B cell (primary cell): Measurements from ENCODE around the gene CDK8. TPM values are rescaled to one million over a fixed set of nuclear protein-coding genes. Genes with fewer than 3 reads are reported as not detected.

ENCODE experiments used
- ATAC-seq: fragments of 200-7000 bp; cut with Tn5 transposase; one replicate; pipeline ENCODE4 v1.10.0; 2021; ENCODE audit warnings: low read depth, mild to moderate bottlenecking, moderate number of reproducible peaks, moderate library complexity
- CTCF ChIA-PET: fragments of 350-600 bp; sonication (Branson Sonifier 250); formaldehyde crosslinking; loops from one replicate; lab custom pipeline; 2021; ENCODE audit warnings: antibody characterized with exemption, inconsistent platforms; lab: Charles Lee
- POLR2A ChIA-PET: fragments of 350-600 bp; sonication (Branson Sonifier 250); formaldehyde crosslinking; loops from one replicate; lab custom pipeline; 2021; ENCODE audit warnings: antibody characterized with exemption; lab: Charles Lee
- DNase-seq: peaks from one replicate; pipeline ENCODE4 v3.0.0; 2013
- H2AFZ ChIP-seq: 2 replicates; pipeline ENCODE4 v1.6.1; 2012; ENCODE audit warnings: mild to moderate bottlenecking, low read depth, low read length; ENCODE audit not compliant: insufficient read depth, poor library complexity, severe bottlenecking
- H3K27ac ChIP-seq, 2 donors: 1 replicate in 1 of 2; 2 replicates in 1 of 2; pipeline ENCODE4 v1.5.1; 2012 to 2013; ENCODE audit warnings: low read length in 2 of 2, mild to moderate bottlenecking in 2 of 2, moderate library complexity in 1 of 2
- H3K27me3 ChIP-seq, 4 experiments: fragments of 200-600 bp in 1 of 4; sonication (generic) in 1 of 4; replicated peaks in 1 of 4; 1 replicate in 2 of 4; 2 replicates in 2 of 4; pipeline versions ENCODE4 v1.6.1 to v1.7.0; 2013 to 2016; ENCODE audit warnings: low read length in 3 of 4, mild to moderate bottlenecking in 2 of 4, mixed read lengths in 1 of 4, moderate library complexity in 1 of 4; ENCODE audit not compliant: insufficient read depth in 4 of 4, control insufficient read depth in 3 of 4; ENCODE audit errors: control extremely low read depth in 1 of 4
- H3K36me3 ChIP-seq, 2 experiments: replicated peaks in 1 of 2; 1 replicate in 1 of 2; 2 replicates in 1 of 2; pipeline versions ENCODE4 v1.6.1 to v1.7.1; 2013; ENCODE audit warnings: low read length in 1 of 2; ENCODE audit not compliant: insufficient read depth in 2 of 2, control insufficient read depth in 1 of 2; ENCODE audit errors: control extremely low read depth in 1 of 2, extremely low read depth in 1 of 2
- H3K4me1 ChIP-seq, 2 donors: fragments of 200-600 bp in 1 of 2; sonication (generic) in 1 of 2; 1 replicate in 1 of 2; 2 replicates in 1 of 2; pipeline versions ENCODE4 v1.5.1 to v1.6.1; 2013 to 2017; ENCODE audit warnings: low read length in 2 of 2; ENCODE audit not compliant: control insufficient read depth in 2 of 2, insufficient read depth in 2 of 2
- H3K4me2 ChIP-seq: replicated peaks from 2 replicates; pipeline ENCODE3; 2012; ENCODE audit warnings: mild to moderate bottlenecking, low read depth, low read length; ENCODE audit not compliant: poor library complexity, severe bottlenecking
- H3K4me3 ChIP-seq, 5 experiments: fragments of 200-600 bp in 1 of 5; sonication (generic) in 1 of 5; 1 replicate in 3 of 5; 2 replicates in 2 of 5; pipeline versions ENCODE4 v1.5.1 to v1.7.0; 2011 to 2016; ENCODE audit warnings: low read length in 4 of 5, mild to moderate bottlenecking in 4 of 5, low read depth in 2 of 5, control low read depth in 1 of 5, moderate library complexity in 1 of 5; ENCODE audit not compliant: insufficient read depth in 1 of 5; ENCODE audit errors: control extremely low read depth in 1 of 5, extremely low read depth in 1 of 5
- H3K79me2 ChIP-seq: fragments of 200-600 bp; sonication (generic); one replicate; pipeline ENCODE4 v1.6.0; 2016; ENCODE audit warnings: low read length; ENCODE audit not compliant: control insufficient read depth, insufficient read depth
- H3K9ac ChIP-seq: fragments of 200-600 bp; sonication (generic); 2 replicates; pipeline ENCODE4 v1.6.1; 2017; ENCODE audit warnings: mild to moderate bottlenecking, low read length, moderate library complexity
- H3K9me3 ChIP-seq, 3 donors: one replicate each; pipeline versions ENCODE4 v1.6.1 to v1.7.1; 2013; ENCODE audit warnings: low read length in 2 of 3; ENCODE audit not compliant: control insufficient read depth in 2 of 3, insufficient read depth in 1 of 3; ENCODE audit errors: control extremely low read depth in 1 of 3
- H4K20me1 ChIP-seq: 2 replicates; pipeline ENCODE4 v1.6.0; 2012; ENCODE audit warnings: mild to moderate bottlenecking, low read length; ENCODE audit not compliant: insufficient read depth, control insufficient read depth, poor library complexity, severe bottlenecking
- H3K27ac Mint-ChIP-seq: one replicate; pipeline ENCODE4 v1.8.0; 2021; ENCODE audit warnings: mixed read lengths
- H3K27me3 Mint-ChIP-seq: one replicate; pipeline ENCODE4 v1.8.0; 2021; ENCODE audit warnings: mixed read lengths
- H3K4me1 Mint-ChIP-seq: one replicate; pipeline ENCODE4 v1.8.0; 2021; ENCODE audit warnings: mixed read lengths
- H3K4me3 Mint-ChIP-seq: one replicate; pipeline ENCODE4 v1.8.0; 2021; ENCODE audit warnings: mixed read lengths
- H3K9me3 Mint-ChIP-seq: one replicate; pipeline ENCODE4 v1.8.0; 2022; ENCODE audit warnings: mixed read lengths; ENCODE audit not compliant: insufficient read depth
- CTCF ChIP-seq: fragments of 200-600 bp; IDR thresholded peaks from one replicate; pipeline ENCODE4 v1.8.0; 2022; ENCODE audit warnings: antibody characterized with exemption, mild to moderate bottlenecking
- EZH2 ChIP-seq: IDR thresholded peaks from 2 replicates; pipeline ENCODE4 v1.6.1; 2012; ENCODE audit warnings: borderline replicate concordance, low read depth, mild to moderate bottlenecking, moderate library complexity, low read length; ENCODE audit not compliant: insufficient read depth, poor library complexity, severe bottlenecking
- WGBS: methylation state at CpG from one replicate; pipeline ENCODE4 v1.1.5; 2013; ENCODE audit warnings: missing lambda C conversion rate; ENCODE audit not compliant: insufficient coverage; 5-methylcytosine and 5-hydroxymethylcytosine counted together
- intact Hi-C: fragments of 100-400 bp; cut with micrococcal nuclease; formaldehyde crosslinking; loops from one replicate; pipeline ENCODE4 v1.10.0; 2022
- polyA plus RNA-seq: library from polyadenylated mRNA; depleted of rRNA; stranded (reverse); fragments of >200 nt; gene quantifications from 2 replicates; pipeline ENCODE4 v1.2.3, GENCODE V29; 2012
- total RNA-seq, 2 donors: library from RNA; stranded (reverse); fragments of 120-200 nt in 1 of 2; gene quantifications; 1 replicate in 1 of 2; 2 replicates in 1 of 2; pipeline versions ENCODE4 v1.2.3 to v1.2.4, GENCODE V29; 2013 to 2022

The CDK8 gene
- total and polyA plus RNA-seq, 2 donors (not counting 1 experiment from before 2014, with no cell fraction given): 10.8 to 13.5 TPM

- TF ChIP-seq CTCF (no peak), EZH2 (no peak)
- H3K36me3 ChIP-seq: no peaks in the 10 kb centered on the region
- no peak overlapping the region for H3K9ac ChIP-seq
- H3K4me2 ChIP-seq: no peak overlapping the region
- intact Hi-C loops: no loop called here
- Mint-ChIP-seq H3K4me1 (no peaks in the 10 kb centered on the region), H3K27ac (no peak overlapping the region), H3K27me3 (peaks cover 20% of the 10 kb centered on the region), H3K9me3 (no peaks in the 10 kb centered on the region), H3K4me3 (no peak overlapping the region)
- H4K20me1 ChIP-seq: no peaks in the 10 kb centered on the region
- no CpG with 5 or more reads among the region's 3 CpGs for WGBS
- H3K4me1 ChIP-seq: no peaks in the 10 kb centered on the region
- no peaks in the 10 kb centered on the region for H3K79me2 ChIP-seq
- ATAC-seq: no peak
- peaks cover 0 to 4% (median 0%) of the 10 kb centered on the region in 3 donors for H3K9me3 ChIP-seq
- no peak overlapping the region for H3K4me3 ChIP-seq
- H3K27ac ChIP-seq: no peak overlapping the region
- no peak overlapping the region for H2AFZ ChIP-seq
- ChIA-PET CTCF (no interaction called here), POLR2A (no interaction called here)
- no peak for DNase-seq
- H3K27me3 ChIP-seq: peaks cover 0 to 3% (median 1%) of the 10 kb centered on the region in 4 experiments
These were observed 191.2 kb downstream of the CDK8 start for GRCh38 chr13:26445092-26445491.

GRCh38 chr13:26446751-26447150 is 192.8 kb downstream of the CDK8 start:
- H3K4me3 ChIP-seq: no peak overlapping the region
- POLR2A ChIA-PET: no interaction called here
- H3K27me3 ChIP-seq: peaks cover 0 to 5% (median 1%) of the 10 kb centered on the region in 4 experiments
- no peaks in the 10 kb centered on the region for H4K20me1 ChIP-seq
- Mint-ChIP-seq H3K27ac (no peak overlapping the region), H3K4me1 (no peaks in the 10 kb centered on the region), H3K27me3 (peaks cover 30% of the 10 kb centered on the region), H3K4me3 (no peak overlapping the region), H3K9me3 (peaks cover 2% of the 10 kb centered on the region)
- TF ChIP-seq EZH2 (no peak), CTCF (no peak)
- CTCF ChIA-PET: no interaction called here
- ATAC-seq (no peak), DNase-seq (no peak)
- WGBS: no CpG with 5 or more reads among the region's 3 CpGs
- no peaks in the 10 kb centered on the region for H3K4me1 ChIP-seq
- H3K79me2 ChIP-seq: no peaks in the 10 kb centered on the region
- H3K27ac ChIP-seq: no peak overlapping the region
- intact Hi-C loops: no loop called here
- H2AFZ ChIP-seq: no peak overlapping the region
- no peaks in the 10 kb centered on the region for H3K36me3 ChIP-seq
- H3K4me2 ChIP-seq: no peak overlapping the region
- no peak overlapping the region for H3K9ac ChIP-seq
- H3K9me3 ChIP-seq: peaks cover 0 to 4% (median 0%) of the 10 kb centered on the region in 3 donors
